Fibroblast of the conjunctiva (primary cell): ENCODE data around the gene SEC11A.
"Not testable (repeated sequence)": the region's sequence is repeated elsewhere in the genome, so short reads cannot be mapped to it uniquely, and the experiment has no call there.

Experiments used
- DNase-seq: peaks from one replicate; pipeline ENCODE4 v3.0.0-alpha.2; 2010; ENCODE audit warnings: low read depth

The SEC11A gene

GRCh38 chr15:84642640-84643039 is 73.3 kb downstream of the SEC11A start:
- DNase-seq, result not testable (repeated sequence)

- not testable (repeated sequence) for DNase-seq
Observed at GRCh38 chr15:84641871-84642270, 74.1 kb downstream of the SEC11A start.

- no peak for DNase-seq
Observed at GRCh38 chr15:84638103-84638502, 77.8 kb downstream of the SEC11A start.

GRCh38 chr15:84634228-84634837 is 81.6 kb downstream of the SEC11A start:
- DNase-seq, result no peak

GRCh38 chr15:84633311-84634227 is 82.4 kb downstream of the SEC11A start:
- DNase-seq, result no peak

- DNase-seq, result no peak
Observed at GRCh38 chr15:84631706-84632272, 84.2 kb downstream of the SEC11A start.

GRCh38 chr15:84629033-84629432 is 86.9 kb downstream of the SEC11A start:
- no peak for DNase-seq

GRCh38 chr15:84625123-84625522 is 90.8 kb downstream of the SEC11A start:
- DNase-seq, result no peak

- no peak for DNase-seq
Observed at GRCh38 chr15:84624359-84624758, 91.6 kb downstream of the SEC11A start.

- no peak for DNase-seq
Observed at GRCh38 chr15:84621358-84621979, 94.5 kb downstream of the SEC11A start.

- no peak for DNase-seq
Observed at GRCh38 chr15:84620626-84621025, 95.3 kb downstream of the SEC11A start.
